GM23338 (cell line): ENCODE measurements around the gene KCNIP2. TPM values are rescaled to one million over a fixed set of nuclear protein-coding genes. Genes with fewer than 3 reads are reported as not detected.

ENCODE experiments used
- ATAC-seq: fragments of 200-7000 bp; cut with Tn5 transposase; 3 replicates; pipeline ENCODE4 v1.9.1; 2020
- DNase-seq: peaks from one replicate; pipeline ENCODE4 v3.0.0-alpha.2; 2015; ENCODE audit warnings: low spot score
- H2AFZ ChIP-seq: fragments of 200-600 bp; sonication (generic); 2 replicates; pipeline ENCODE4 v1.8.0; 2016; ENCODE audit warnings: antibody characterized with exemption, mild to moderate bottlenecking, moderate library complexity
- H3F3A ChIP-seq: fragments of 200-600 bp; sonication (generic); replicated peaks from 2 replicates; pipeline ENCODE4 v1.8.0; 2017; ENCODE audit warnings: antibody characterized with exemption, mixed run types, low read depth
- H3K27ac ChIP-seq: fragments of 200-600 bp; sonication (generic); 2 replicates; pipeline ENCODE4 v1.6.1; 2016; ENCODE audit warnings: low read depth
- H3K27me3 ChIP-seq: fragments of 200-600 bp; sonication (generic); 2 replicates; pipeline ENCODE4 v1.8.0; 2016; ENCODE audit warnings: mild to moderate bottlenecking, mixed run types, moderate library complexity; ENCODE audit not compliant: insufficient read depth
- H3K36me3 ChIP-seq: fragments of 200-600 bp; sonication (generic); 2 replicates; pipeline ENCODE4 v1.8.0; 2016; ENCODE audit warnings: mild to moderate bottlenecking; ENCODE audit not compliant: insufficient read depth
- H3K4me1 ChIP-seq: fragments of 200-600 bp; sonication (generic); 2 replicates; pipeline ENCODE4 v1.8.0; 2016; ENCODE audit warnings: mild to moderate bottlenecking, moderate library complexity; ENCODE audit not compliant: insufficient read depth
- H3K4me2 ChIP-seq: fragments of 200-600 bp; sonication (generic); 2 replicates; pipeline ENCODE4 v1.7.1; 2017; ENCODE audit warnings: mixed run types
- H3K4me3 ChIP-seq: fragments of 200-600 bp; sonication (generic); 2 replicates; pipeline ENCODE4 v1.6.1; 2016; ENCODE audit warnings: mixed run types
- H3K79me2 ChIP-seq: fragments of 200-600 bp; sonication (generic); replicated peaks from 2 replicates; pipeline ENCODE4 v1.8.0; 2017; ENCODE audit warnings: mild to moderate bottlenecking; ENCODE audit not compliant: insufficient read depth
- H3K9me2 ChIP-seq: fragments of 200-600 bp; sonication (generic); 2 replicates; pipeline ENCODE4 v1.8.0; 2017; ENCODE audit not compliant: insufficient read depth
- H4K20me1 ChIP-seq: fragments of 200-600 bp; sonication (generic); replicated peaks from 2 replicates; pipeline ENCODE4 v1.8.0; 2017; ENCODE audit warnings: mild to moderate bottlenecking; ENCODE audit not compliant: insufficient read depth
- H3K27ac Mint-ChIP-seq: 2 replicates; pipeline ENCODE4 v1.8.0; 2020; ENCODE audit warnings: inconsistent platforms, mild to moderate bottlenecking, moderate library complexity, mixed read lengths
- H3K27me3 Mint-ChIP-seq: 3 replicates; pipeline ENCODE4 v1.8.0; 2022; ENCODE audit warnings: low read depth, mild to moderate bottlenecking, moderate library complexity, mixed read lengths, inconsistent platforms; ENCODE audit not compliant: insufficient read depth, poor library complexity
- H3K36me3 Mint-ChIP-seq: 3 replicates; pipeline ENCODE4 v1.8.0; 2021; ENCODE audit warnings: low read depth, mild to moderate bottlenecking, inconsistent platforms, moderate library complexity, mixed read lengths
- H3K4me1 Mint-ChIP-seq: 3 replicates; pipeline ENCODE4 v1.8.0; 2020; ENCODE audit warnings: mild to moderate bottlenecking, inconsistent platforms, mixed read lengths
- H3K4me3 Mint-ChIP-seq: 3 replicates; pipeline ENCODE4 v1.8.0; 2021; ENCODE audit warnings: moderate library complexity, mild to moderate bottlenecking, inconsistent platforms, mixed read lengths
- H3K9me3 Mint-ChIP-seq: 3 replicates; pipeline ENCODE4 v1.8.0; 2020; ENCODE audit warnings: moderate library complexity, mild to moderate bottlenecking, inconsistent platforms, mixed read lengths
- CREB1 ChIP-seq: fragments of 250-450 bp; sonication (Bioruptor Pico); IDR thresholded peaks from 2 replicates; pipeline ENCODE4 v1.5.0; 2020; ENCODE audit warnings: low read depth, mild to moderate bottlenecking, moderate library complexity
- CTCF ChIP-seq, 2 experiments: fragments of 200-600 bp in 1 of 2; sonication (generic) in 1 of 2; conservative IDR thresholded peaks; 2 replicates each; pipeline versions ENCODE4 v1.5.1 to v1.6.1; 2016 to 2017; ENCODE audit warnings: antibody characterized with exemption in 2 of 2, low read depth in 2 of 2, mild to moderate bottlenecking in 2 of 2, moderate library complexity in 1 of 2
- ETS1 ChIP-seq: IDR thresholded peaks from 2 replicates; pipeline ENCODE4 v1.6.1; 2016; ENCODE audit warnings: antibody characterized with exemption
- EZH2 ChIP-seq: fragments of 200-600 bp; sonication (generic); IDR thresholded peaks from one replicate; pipeline ENCODE4 v1.8.0; 2017; ENCODE audit warnings: antibody characterized with exemption, mild to moderate bottlenecking, low read depth; ENCODE audit not compliant: unreplicated experiment
- EZH2phosphoT487 ChIP-seq: fragments of 200-600 bp; sonication (generic); IDR thresholded peaks from one replicate; pipeline ENCODE4 v1.8.1; 2018; ENCODE audit warnings: antibody characterized with exemption; ENCODE audit not compliant: unreplicated experiment
- JUNB ChIP-seq: IDR thresholded peaks from one replicate; pipeline ENCODE4 v1.6.1; 2016; ENCODE audit warnings: antibody characterized with exemption; ENCODE audit not compliant: unreplicated experiment
- NANOG ChIP-seq: IDR thresholded peaks from 2 replicates; pipeline ENCODE4 v1.6.1; 2016; ENCODE audit warnings: antibody characterized with exemption, borderline replicate concordance
- POLR2AphosphoS5 ChIP-seq: IDR thresholded peaks from 2 replicates; pipeline ENCODE4 v1.6.1; 2016; ENCODE audit warnings: antibody characterized with exemption, low read depth
- REST ChIP-seq: IDR thresholded peaks from one replicate; pipeline ENCODE4 v1.6.1; 2018; ENCODE audit warnings: antibody characterized with exemption; ENCODE audit not compliant: unreplicated experiment
- STAT1 ChIP-seq: IDR thresholded peaks from one replicate; pipeline ENCODE4 v1.6.1; 2016; ENCODE audit warnings: antibody characterized with exemption; ENCODE audit not compliant: unreplicated experiment
- ZNF114 ChIP-seq: fragments of 250-450 bp; sonication (Bioruptor Pico); IDR thresholded peaks from 2 replicates; pipeline ENCODE4 v1.5.0; 2020; ENCODE audit warnings: mild to moderate bottlenecking, moderate library complexity
- ZNF331 ChIP-seq: fragments of 250-450 bp; sonication (Bioruptor Pico); IDR thresholded peaks from 2 replicates; pipeline ENCODE4 v1.5.0; 2020; ENCODE audit warnings: low read depth, mild to moderate bottlenecking, moderate library complexity
- ZNF462 ChIP-seq: fragments of 250-450 bp; sonication (Bioruptor Pico); IDR thresholded peaks from 2 replicates; pipeline ENCODE4 v1.5.0; 2020; ENCODE audit warnings: mild to moderate bottlenecking, moderate library complexity
- polyA plus RNA-seq: library from polyadenylated mRNA; unstranded; fragments of >200 nt; fragmentation: Nextera tagmentation; extraction: Ambion mirVana; gene quantifications from 2 replicates; pipeline ENCODE4 v1.2.1, GENCODE V29; 2016
- total RNA-seq: library from RNA; depleted of rRNA; stranded (reverse); fragments of >200 nt; shearing (Covaris generic); gene quantifications from 2 replicates; pipeline ENCODE4 v1.2.3, GENCODE V29; 2014

The KCNIP2 gene
- total and polyA plus RNA-seq, 2 experiments from 2014 or later = 2.2 to 2.6 TPM

- H3K27ac Mint-ChIP-seq = no peak overlapping the region
- Histone ChIP-seq H3K27me3 (no peaks in the 10 kb centered on the region), H3F3A (peaks cover 18% of the 10 kb centered on the region), H3K27ac (no peak overlapping the region), H4K20me1 (no peaks in the 10 kb centered on the region), H3K9me2 (no peaks in the 10 kb centered on the region), H3K36me3 (no peaks in the 10 kb centered on the region), H3K79me2 (no peaks in the 10 kb centered on the region), H3K4me1 (peaks cover 19% of the 10 kb centered on the region), H3K4me3 (peak overlapping the region; percentile 64), H2AFZ (peak overlapping the region; percentile 85), H3K4me2 (peak overlapping the region; percentile 92)
- peaks cover 28% of the 10 kb centered on the region for H3K27me3 Mint-ChIP-seq
- H3K4me3 Mint-ChIP-seq = peak overlapping the region; percentile 82
- peaks cover 29% of the 10 kb centered on the region for H3K4me1 Mint-ChIP-seq
- H3K36me3 Mint-ChIP-seq = peaks cover 3% of the 10 kb centered on the region; the same call in 1 of the 3 replicates
- ATAC-seq = no peak
- no peaks in the 10 kb centered on the region; the same call in 1 of the 3 replicates for H3K9me3 Mint-ChIP-seq
- DNase-seq = no peak
- TF ChIP-seq CREB1 (CRISPR knock-in tag) (no peak), ZNF462 (CRISPR knock-in tag) (no peak), ZNF331 (CRISPR knock-in tag) (no peak), REST (no peak), NANOG (no peak), POLR2AphosphoS5 (no peak), CTCF (conservative IDR thresholded peaks at IDR 0.05; ENCODE audit: low read depth in 2 of 2) (no peak), ZNF114 (CRISPR knock-in tag) (no peak), ETS1 (no peak), EZH2 (no peak), JUNB (no peak), EZH2phosphoT487 (no peak), STAT1 (no peak)
These were observed 12.3 kb downstream of the KCNIP2 start for GRCh38 chr10:101831169-101831811.
